Embryonic facial prominence (tissue), 1 donor: ENCODE results near the gene PICK1.
A peak's percentile ranks its signal among the peaks of the same experiment; 100 is the strongest.
"Not testable (repeated sequence)": the region's sequence is repeated elsewhere in the genome, so short reads cannot be mapped to it uniquely, and the experiment has no call there.

ENCODE experiments used
- DNase-seq: peaks from one replicate; pipeline ENCODE4 v3.0.0-alpha.2; 2016; ENCODE audit errors: extremely low spot score

Gene PICK1

DNA sequence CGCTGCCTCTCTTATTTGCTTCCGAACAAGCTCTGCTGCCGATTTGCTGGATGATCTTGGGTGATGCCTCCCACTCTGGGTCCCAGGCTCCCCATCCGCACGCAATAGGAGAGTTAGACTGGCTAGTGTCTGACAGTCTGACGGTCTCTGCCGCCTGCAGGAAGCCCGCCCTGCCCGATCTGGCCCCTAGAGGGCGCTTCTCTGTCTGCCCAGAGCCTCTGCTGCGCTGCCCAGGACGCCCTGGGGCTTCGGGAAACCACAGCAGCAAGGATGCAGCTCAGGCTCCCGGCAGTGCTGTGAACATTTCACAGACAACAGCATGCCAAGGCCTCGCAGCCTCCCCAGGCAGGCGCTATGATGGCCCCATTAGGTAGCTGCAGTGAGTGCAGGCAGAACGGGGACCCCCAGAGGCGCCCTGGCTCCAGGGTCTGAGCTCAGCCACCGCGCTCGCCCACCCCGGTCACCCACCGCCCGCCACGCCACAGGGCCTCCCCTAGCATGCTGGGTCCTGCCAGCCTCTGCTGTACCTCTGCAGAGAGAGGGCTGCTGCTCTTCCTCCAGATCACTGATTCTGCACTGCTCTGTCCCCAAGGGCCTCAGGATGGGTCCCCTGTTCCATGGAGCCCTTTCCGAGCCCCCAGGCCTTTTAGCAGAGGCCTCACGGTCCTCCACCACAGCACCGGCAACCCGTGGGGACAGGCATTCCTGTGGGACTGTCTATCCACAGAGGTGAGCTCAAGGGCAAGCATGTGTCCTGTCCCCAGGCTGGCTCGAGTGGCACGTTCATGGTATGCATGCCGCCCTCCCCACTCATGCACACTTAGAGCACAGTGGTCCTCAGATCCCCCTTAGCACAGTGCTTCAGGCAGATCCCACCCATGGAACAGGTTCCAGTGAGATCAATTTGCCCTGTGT is 57.5 kb downstream of the PICK1 start:
- DNase-seq = peak; percentile 35

GRCh38 chr22:38115423-38116205 is 58.4 kb downstream of the PICK1 start:
- no peak for DNase-seq

DNA sequence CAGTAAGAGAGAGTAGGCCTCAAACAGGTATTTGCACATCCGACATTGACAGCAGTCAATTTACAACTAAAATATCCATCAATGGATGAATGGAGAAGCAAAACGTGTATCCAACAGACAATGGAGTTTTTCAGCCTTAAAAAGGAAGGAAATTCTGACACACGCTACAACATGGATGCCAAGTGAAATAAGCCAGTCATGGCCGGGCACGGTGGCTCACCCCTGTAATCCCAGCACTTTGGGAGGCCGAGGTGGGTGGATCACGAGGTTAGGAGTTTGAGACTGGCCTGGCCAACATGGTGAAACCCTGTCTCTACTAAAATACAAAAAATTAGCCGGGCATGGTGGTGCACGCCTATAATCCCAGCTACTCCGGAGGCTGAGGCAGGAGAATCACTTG is 60.4 kb downstream of the PICK1 start:
- not testable (repeated sequence) for DNase-seq

DNA sequence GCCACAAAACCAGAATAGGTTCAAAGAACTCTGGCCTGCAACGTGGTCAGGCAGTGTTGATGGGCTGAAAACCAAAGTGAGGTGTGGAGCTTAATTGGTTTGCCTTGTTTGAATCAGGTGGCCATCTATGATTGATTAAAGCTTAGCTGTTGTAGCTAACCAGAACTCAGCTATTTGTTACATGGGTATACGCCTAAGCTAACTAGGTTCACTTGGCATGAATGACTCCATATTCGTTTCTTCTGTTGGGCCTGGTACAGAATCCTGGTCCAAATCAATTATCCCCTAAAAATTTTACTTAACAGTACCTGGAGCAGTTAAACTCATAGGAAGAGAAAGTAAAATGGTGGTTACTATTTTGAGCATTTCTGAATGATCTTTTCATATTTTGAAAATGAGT is 61.0 kb downstream of the PICK1 start:
- DNase-seq = no peak

DNA sequence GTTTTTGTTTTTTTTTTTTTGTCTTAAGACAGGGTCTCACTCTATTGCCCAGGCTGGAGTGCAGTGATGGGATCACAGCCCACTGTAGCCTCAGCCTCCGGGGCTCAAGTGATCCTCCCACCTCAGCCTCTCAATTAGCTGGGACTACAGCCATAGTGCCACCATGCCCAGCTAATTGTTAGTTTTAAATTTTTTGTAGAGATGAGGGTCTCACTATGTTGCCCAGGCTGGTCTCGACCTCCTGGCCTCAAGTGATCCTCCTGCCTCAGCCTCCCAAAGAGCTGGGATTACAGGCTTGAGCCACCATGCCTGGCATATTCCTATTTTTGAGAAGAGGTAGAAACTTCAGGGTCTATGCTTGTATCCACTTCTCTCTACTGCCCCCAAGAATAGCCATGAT is 61.5 kb downstream of the PICK1 start:
- DNase-seq = not testable (repeated sequence)

GRCh38 chr22:38120359-38121110 is 63.3 kb downstream of the PICK1 start:
- no peak for DNase-seq

DNA sequence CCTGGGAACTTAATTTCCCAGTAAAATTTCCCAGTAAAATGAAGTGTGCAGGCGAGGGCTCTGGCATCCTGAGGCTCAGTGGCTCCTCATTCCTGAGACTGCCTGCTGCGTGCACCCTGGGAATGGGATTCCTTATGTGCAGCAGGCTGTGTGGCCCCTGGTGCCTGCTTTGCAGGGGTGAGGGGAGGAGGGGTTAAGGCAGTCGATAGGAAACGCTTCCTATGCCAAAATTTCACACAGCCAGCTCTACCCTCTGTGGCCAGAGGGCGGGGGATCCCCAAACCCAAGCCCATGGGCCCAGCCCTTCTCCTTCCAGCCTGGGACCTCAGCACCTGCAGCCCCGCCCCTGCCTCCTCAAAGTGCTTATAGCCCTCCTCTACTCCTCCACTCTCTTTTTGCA is 65.4 kb downstream of the PICK1 start:
- no peak for DNase-seq

- DNase-seq = no peak
Measured at GRCh38 chr22:38124236-38124974, 67.2 kb downstream of the PICK1 start.

DNA sequence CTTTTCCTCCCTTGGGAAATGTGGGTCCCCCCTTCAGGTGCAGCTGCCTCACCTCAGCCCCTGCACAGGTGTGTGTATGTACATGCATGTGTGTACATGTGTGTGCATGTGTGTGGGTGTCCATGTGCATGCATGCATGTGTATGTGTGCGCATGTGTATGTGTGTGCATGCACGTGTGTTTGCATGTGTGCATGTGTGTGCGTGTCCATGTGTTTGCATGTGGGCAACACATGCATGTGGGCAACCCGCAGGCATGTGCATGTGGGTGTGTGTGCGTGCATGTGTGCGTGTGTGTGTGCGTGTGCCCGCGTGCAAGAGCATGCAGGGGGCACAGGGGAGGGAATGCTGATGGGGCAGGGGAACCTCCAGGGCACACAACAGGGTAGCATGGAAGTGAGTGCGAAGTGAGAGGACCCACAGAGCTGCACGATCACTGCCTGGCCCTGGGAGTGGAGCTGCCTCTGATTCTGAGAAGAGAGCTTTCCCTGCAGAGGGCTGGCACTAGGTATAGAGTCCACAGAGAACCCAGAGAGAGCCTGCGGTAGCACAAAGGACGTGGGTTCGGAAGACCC is 67.9 kb downstream of the PICK1 start:
- DNase-seq = no peak
